ENCODE data around the gene IRX2.
A peak's percentile ranks its signal among the peaks of the same experiment; 100 is the strongest.

Gene IRX2

DNA sequence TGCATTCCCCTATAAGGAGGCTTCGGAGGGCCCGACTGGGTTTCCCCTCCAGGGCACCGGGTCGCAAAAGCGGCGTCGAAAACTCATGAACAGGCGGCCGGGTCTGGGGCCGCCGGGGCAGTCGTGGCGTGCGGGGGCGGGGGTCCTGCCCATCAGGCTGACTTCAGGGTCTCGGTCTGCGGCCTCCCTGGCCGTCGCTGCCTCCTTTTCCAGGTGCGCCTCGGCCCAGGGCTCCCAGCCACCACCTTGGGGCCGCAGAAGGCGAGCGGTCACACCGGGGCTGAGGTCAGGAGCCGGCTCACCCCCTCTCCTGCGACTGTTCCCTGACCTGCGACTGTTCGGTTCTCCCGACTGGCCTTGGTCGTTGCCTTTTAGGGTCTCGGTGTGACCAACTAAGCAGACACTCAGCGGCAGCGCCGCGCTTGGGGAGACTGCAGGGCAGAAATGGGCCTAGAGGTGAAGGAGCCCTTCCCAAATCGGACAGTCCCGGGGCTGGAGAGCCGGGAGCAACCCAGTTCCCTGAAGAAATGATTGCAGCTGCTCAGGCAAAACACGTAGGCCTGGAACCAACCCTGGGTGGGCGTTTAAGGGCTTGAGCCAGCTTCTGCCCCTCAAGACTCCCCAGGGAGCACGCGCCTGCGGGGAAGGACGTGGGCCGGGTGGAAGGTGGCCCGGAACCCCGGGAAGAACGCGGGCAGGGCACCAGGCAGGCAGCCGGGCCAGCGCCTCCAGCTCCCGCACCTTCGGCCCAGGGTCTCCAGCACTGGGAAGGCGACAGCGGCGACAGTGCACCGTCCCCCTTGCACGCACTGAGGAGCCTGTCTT, 11.2 kb downstream of the IRX2 start:
- peak; percentile 20 for DNase-seq

GRCh38 chr5:2739360-2740050, 12.0 kb downstream of the IRX2 start:
- peak; percentile 46 for DNase-seq

- DNase-seq, result peak; percentile 7
Measured at GRCh38 chr5:2738700-2739359, 12.6 kb downstream of the IRX2 start.

DNA sequence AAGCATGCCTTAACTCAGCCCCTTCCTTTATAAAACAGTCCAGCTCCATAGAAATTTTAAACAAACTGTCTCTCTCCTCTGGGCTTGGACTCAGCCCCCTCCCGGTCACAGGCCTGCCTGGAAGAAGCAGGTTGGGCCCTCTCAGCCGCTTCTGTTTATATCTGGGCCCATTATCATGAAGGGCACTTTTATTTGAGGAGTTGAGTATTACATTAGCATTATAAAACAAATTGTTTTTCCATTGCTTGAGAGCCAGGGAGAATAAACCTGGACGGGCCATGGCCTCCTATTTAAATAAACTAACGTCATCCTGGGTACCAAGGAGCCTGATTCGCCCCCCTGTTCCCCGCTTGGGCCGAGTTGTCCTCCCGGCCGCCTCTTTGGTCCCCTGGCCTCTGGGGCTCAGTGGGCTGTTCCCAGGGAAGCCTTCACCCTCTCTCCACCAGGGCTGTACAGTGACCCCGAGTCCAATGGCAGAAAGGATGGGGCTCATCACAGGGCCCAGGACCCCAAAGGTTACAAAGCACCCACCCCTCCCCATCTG, 13.2 kb downstream of the IRX2 start:
- DNase-seq, result no peak

GRCh38 chr5:2737273-2738155, 14.0 kb downstream of the IRX2 start:
- no peak for DNase-seq

- DNase-seq, result no peak
Measured at GRCh38 chr5:2736872-2737271, 14.6 kb downstream of the IRX2 start.

DNA sequence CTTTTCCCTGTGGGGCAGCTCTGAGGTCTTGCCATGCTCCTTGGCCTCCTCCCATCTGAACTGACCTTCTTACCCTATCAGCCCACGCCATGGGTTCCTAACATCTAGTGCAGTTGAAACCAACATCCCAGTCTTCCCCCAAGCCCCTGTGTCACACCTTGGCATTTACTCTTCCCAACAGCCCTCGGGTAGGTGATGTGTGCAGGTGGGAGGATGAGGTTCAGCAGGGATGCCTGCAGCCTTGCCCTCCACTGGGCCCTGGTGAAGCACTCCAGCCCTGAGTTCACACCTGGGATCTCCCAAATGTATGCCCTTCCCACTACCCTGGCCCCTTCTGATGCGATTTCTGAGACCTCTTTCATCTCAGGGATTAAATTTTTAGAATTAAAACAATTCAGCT, 15.5 kb downstream of the IRX2 start:
- no peak for DNase-seq

- no peak for DNase-seq
Measured at GRCh38 chr5:2732850-2733249, 18.6 kb downstream of the IRX2 start.

- DNase-seq, result no peak
Measured at GRCh38 chr5:2732004-2732403, 19.5 kb downstream of the IRX2 start.

GRCh38 chr5:2729189-2729588, 22.3 kb downstream of the IRX2 start:
- DNase-seq, result no peak

DNA sequence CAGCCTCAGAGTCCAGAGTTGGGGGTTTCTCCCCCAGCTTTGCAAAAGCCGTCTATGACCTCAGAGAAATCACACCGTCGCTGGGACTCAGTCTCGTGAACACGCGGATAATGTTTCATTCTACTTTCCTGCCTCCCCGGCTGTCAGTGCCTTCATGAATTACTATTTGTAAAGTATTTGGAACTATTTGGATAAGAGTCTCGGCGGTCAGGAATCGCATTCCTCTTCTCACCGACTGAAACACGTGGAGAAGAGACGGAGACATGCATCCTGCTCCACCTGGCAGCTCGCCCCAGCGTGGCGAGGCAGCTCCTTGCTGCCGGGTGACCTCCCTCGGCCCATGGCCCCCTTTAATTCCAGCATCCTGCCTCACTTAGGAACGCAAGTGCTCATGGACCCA, 23.9 kb downstream of the IRX2 start:
- DNase-seq, result no peak

- DNase-seq, result no peak
Measured at GRCh38 chr5:2725980-2726765, 25.3 kb downstream of the IRX2 start.

DNA sequence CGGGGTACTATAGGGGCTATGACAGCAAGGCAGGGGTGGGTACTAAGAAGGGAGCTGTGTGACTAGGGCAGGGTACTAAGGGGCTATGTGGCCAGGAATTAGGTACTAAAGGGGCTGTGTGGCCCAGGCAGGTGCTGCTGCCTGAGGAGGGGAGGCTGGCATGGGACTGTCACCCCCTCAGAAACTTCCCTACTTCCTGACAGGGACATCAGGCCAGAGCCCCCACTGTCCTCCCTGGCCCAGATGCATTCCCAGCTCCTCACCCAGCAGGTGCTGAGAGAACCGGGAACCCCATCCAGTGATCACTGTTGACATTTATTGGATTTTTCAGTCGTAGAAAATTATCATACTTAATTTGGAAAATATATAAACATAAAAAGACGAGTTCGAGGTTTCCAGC, 26.6 kb downstream of the IRX2 start:
- no peak for DNase-seq

DNA sequence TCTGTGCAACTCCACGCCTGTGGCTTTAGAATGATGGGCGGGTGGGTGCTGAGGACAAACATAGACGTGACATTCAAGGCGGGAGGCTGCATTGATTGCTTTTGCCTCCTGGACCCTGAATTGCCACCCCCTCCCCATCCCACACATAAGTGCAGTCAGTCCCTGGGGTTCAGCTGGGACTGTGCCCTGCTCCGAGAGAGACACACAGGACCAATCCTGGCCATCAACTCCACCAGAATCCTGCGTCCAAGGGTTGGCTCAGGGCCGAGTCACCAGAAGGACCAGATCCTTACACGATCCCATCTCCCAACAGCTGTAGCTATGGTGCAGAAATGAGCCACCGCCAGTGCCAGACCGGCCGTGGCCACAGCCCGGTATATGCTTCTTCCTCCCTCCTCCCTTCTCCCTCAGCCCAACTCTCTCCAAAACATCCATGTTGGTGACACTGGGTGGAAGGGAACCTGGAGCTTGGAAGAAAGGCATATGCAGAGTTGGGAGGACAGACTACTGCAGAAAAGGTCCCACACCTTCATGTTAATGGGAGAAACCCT, 27.4 kb downstream of the IRX2 start:
- no peak for DNase-seq

GRCh38 chr5:2722901-2723300, 28.6 kb downstream of the IRX2 start:
- DNase-seq, result no peak

- DNase-seq, result no peak
Measured at GRCh38 chr5:2721385-2722138, 29.9 kb downstream of the IRX2 start.

GRCh38 chr5:2719332-2719731, 32.1 kb downstream of the IRX2 start:
- DNase-seq, result no peak

GRCh38 chr5:2718115-2718514, 33.4 kb downstream of the IRX2 start:
- DNase-seq, result no peak

DNA sequence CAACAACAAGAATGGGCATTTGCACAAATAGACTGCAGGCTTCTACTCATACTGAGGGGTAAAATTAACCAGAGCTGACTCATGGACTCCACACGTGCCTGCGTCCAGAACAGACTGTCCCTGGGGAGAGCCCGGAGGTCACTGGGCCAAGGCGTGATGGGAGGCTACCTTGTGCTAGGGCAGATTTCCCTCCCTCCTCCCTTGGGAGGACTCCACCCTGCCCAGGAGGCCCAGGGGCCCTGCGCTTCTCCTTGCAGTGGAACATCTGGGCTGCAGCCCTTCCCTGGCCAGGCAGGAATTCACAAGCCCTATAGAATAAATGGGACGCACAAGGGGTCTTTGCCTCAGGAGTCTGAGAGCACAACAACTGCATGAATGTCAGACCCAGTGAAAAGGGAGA, 35.6 kb downstream of the IRX2 start:
- no peak for DNase-seq

DNA sequence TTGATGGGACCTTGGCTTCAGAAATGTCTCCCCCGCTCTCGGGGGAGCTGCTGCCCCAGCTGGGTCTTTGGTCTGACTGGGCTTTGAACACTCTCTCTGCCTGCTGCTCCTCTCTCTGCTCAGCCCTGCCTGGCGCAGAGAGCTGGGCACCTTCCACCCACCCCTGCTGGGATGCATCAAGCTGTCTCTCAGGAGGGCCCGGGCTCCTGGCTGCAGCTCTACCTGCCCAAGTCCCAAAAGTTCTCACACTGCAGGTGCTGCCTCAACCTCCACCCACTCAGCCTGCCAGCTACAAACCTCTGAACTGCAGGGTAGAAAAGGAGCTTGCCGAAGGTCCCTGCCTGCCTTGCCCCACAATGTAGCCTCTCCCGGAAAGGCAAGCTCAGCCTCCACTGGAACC, 36.7 kb downstream of the IRX2 start:
- DNase-seq, result no peak

DNA sequence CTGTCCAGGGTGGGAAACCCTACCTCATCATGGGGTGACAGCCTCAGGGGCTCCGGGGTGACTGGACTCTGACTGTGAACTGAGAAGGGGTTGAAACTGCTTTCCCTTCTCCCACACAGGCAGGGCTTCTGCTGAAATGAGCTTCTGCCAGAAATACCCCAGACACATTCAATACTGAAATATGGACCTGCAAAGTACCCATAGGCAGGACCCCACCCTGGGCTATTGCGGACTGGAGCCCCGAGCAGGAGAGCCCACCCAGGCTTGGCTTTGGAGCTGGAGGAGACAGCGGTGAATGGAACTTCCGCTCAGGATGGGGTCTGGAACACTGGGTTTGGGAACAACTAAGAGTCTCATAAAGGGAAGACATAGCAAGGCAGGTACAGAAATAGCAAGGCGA, 37.5 kb downstream of the IRX2 start:
- DNase-seq, result no peak
